NCI-H187 (cell line): ENCODE results near the gene HDAC4.

Experiments used
- DNase-seq, 2 experiments: peaks; one replicate each; lab custom pipeline; 2025; lab: John Stamatoyannopoulos, UW

The HDAC4 gene

GRCh38 chr2:239009589-239009961, 391.2 kb downstream of the HDAC4 start:
- DNase-seq: no peak

GRCh38 chr2:239008677-239009588, 391.9 kb downstream of the HDAC4 start:
- no peak for DNase-seq

- no peak for DNase-seq
Observed at GRCh38 chr2:239008004-239008403, 392.8 kb downstream of the HDAC4 start.

- no peak for DNase-seq
Observed at GRCh38 chr2:239006622-239007285, 394.1 kb downstream of the HDAC4 start.

GRCh38 chr2:239005586-239005985, 395.2 kb downstream of the HDAC4 start:
- no peak for DNase-seq

- DNase-seq: no peak
Observed at GRCh38 chr2:239004274-239005015, 396.4 kb downstream of the HDAC4 start.

- no peak for DNase-seq
Observed at GRCh38 chr2:239003624-239004273, 397.1 kb downstream of the HDAC4 start.

- no peak for DNase-seq
Observed at GRCh38 chr2:239002954-239003623, 397.7 kb downstream of the HDAC4 start.

- DNase-seq: no peak
Observed at GRCh38 chr2:239002591-239002953, 398.2 kb downstream of the HDAC4 start.

- no peak for DNase-seq
Observed at GRCh38 chr2:239001794-239002193, 399.0 kb downstream of the HDAC4 start.

GRCh38 chr2:239000500-239001073, 400.2 kb downstream of the HDAC4 start:
- DNase-seq: no peak

GRCh38 chr2:239000089-239000488, 400.7 kb downstream of the HDAC4 start:
- no peak for DNase-seq

- DNase-seq: no peak
Observed at GRCh38 chr2:238999291-238999741, 401.5 kb downstream of the HDAC4 start.

- DNase-seq: no peak
Observed at GRCh38 chr2:238998801-238999200, 402.0 kb downstream of the HDAC4 start.
